H54 (cell line): Measurements from ENCODE around the gene SPRYD3.

Experiments
- DNase-seq: peaks from one replicate; pipeline ENCODE4 v3.0.0; 2011; ENCODE audit warnings: low spot score, mixed read lengths; ENCODE audit not compliant: insufficient read length
- FAIRE-seq: peaks from 3 replicates; lab custom pipeline; 2011; peaks lifted over from hg19 to GRCh38; lab: Jason Lieb, UNC
- POLR2A ChIP-seq: IDR thresholded peaks from 2 replicates; pipeline ENCODE4 v1.6.1; 2011; ENCODE audit warnings: low read depth, mild to moderate bottlenecking, low read length

The SPRYD3 gene

DNA sequence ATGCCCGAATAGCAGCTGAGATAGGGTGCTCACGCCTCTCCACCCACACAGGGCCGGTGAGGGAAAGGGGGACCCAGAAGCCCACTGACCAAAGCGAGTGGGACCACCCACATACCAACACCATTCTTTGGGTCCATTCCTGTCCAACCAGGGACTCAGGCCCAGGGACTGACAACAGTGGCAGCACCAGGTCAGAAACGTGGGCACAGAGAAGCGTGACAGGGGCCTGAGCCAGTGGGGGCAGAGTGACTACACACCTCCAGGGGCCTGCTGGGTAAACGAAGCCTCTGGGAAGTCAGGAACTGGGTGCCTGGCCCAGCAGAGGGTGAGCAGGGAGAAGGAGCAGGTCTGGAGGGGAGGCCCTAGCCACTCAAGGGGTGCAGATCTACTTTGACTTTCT is 13.7 kb downstream of the SPRYD3 start:
- FAIRE-seq (no peak), DNase-seq (no peak)
- no peak for TF ChIP-seq POLR2A

DNA sequence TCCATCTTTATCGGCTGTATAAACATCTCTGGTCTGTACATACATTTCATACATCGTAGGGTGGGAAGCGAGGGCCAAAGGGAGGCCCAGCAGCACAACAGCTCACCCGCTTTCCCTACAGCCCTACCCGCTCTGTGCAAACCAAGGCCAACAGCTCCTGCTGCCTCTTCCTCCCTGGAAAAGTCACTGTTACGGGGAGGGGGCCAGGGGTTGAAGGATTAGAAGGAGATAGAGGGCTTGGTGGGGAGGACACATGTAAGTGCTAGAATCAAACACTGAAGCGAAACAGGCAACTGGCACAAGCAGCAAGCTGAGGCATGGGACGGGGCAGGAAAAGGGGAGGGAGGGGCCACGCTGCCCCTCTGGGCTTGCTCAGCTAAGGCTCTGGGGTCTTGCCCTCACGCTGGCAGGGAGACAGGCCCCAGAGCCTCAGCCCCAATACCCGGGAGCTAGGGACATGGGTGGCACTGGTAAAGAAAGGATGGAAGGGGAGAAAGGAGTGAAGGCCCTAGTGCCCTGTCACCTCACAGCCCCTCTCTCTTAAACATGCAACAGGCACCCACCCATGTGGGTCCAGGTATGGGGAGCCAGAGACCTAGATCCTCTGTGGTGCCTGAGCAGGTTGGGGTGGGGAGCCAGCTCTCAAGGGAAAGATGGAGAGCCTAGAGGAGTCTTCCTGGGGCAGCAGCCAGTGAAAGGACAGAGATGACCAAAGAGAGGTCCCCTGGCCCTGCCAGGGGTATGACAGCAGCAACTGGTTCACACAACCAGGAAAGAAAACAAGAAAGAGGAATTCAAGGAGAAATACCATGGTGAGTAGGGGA is 14.4 kb downstream of the SPRYD3 start:
- TF ChIP-seq POLR2A, result no peak
- DNase-seq, result no peak
- no peak for FAIRE-seq

DNA sequence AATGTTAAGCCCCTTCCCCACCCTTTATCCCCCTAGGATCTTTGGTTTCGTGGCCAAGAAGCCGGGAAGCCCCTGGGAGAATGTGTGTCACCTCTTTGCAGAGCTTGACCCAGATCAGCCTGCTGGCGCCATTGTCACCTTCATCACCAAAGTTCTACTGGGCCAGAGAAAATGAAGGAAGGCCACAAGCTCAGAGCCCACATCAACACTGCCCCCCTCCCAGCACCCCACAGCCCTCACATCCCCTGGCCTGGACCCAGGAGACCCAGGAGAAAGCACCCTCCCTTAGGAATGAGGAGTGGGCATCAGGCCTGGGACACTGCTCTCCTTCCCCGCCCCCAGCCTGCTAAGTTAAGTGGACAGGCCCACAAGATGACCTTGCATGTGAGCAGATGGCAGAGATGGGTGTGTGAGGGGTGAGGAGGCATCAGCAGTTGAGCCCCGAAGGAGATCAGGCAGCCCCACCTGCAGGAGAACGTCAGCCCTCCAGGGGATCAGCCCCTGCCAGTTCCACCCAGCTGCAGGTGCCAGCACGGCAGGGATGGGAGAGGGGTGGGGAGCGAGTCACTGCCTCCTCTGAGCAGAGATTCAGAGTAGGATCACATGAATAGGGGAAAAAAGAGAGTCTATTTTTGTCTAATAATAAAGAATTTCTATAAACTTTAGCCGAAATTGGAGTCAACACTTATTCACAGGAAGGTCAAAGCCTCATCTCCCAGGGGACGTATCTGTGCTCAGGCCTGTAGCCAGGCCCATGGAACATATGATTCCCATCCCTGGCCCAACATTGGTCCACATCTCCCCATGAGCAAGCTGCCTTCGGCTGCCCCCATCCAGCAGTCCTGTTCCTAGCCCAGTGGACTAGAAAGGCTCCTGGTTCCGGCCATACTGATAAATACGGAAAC is 15.2 kb downstream of the SPRYD3 start:
- FAIRE-seq (no peak), DNase-seq (no peak)
- no peak for TF ChIP-seq POLR2A

DNA sequence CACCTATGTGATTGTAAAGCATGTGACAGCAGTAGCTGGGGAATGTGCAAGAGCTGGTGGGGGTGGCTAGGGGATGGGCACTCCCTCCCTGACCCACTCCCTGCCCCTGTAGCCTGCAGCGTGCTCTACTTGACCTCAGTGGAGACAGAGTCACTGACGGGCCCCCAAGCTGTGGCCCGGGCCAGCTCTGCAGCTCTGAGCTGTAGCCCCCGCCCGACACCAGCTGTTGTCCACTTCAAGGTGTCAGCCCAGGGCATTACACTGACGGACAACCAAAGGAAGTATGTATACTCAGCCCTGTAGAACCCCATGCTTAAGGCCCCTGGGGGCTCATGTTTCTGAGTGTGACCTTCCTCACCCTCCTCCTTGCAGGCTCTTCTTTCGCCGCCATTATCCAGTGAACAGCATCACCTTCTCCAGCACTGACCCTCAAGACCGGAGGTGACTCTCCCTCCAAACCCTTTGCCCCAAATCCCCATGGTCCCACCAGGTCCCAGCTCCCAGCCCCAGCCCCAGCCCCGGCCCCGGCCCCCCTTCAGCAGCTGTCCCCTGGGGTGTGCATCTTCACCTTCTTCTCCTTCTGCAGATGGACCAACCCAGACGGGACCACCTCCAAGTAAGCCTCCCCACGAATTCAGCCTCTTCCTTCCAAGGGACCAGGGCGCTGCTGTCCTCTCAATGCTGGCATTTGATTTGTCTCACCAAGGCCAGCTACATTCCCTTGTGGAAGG is 16.0 kb downstream of the SPRYD3 start:
- TF ChIP-seq POLR2A, result no peak
- FAIRE-seq (no peak), DNase-seq (no peak)

DNA sequence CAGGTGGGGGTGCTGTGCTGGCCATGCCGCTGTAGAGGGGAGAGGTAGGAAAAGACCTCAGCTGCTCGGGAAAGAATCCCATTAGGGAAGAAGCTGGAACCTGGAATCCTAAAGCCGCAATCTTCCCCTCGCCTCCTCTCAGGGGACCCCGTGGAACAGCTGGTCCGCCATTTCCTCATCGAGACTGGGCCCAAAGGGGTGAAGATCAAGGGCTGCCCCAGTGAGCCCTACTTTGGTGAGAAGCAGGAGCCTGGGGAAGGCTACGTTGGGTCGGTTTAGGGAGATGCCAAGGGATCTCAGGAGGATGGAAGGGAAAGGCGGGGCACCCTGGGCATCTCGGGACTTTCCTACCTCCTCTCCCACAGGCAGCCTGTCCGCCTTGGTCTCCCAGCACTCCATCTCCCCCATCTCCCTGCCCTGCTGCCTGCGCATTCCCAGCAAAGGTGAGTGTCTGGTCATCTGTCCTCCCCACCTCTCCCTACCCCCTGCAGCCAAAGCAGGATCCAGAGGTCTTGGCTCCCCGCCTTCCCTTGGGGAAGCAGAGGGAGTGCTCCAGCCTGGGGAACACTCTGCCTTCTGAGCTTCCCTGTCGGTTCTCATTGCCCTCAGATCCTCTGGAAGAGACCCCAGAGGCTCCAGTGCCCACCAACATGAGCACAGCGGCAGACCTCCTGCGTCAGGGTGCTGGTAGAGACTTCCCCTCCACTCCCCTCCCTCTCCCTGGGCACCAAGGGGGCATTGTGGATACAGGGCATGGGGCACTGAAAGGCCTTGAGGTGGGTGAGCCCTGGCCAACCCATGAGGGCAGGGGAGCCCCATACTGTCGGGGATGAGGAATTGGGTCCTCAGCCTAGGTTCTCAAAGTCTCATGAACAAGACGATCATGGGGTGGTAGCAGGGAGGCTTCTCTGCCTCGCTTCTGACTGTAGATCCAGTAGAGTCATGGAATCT is 16.9 kb downstream of the SPRYD3 start:
- DNase-seq (no peak), FAIRE-seq (no peak)
- no peak for TF ChIP-seq POLR2A

DNA sequence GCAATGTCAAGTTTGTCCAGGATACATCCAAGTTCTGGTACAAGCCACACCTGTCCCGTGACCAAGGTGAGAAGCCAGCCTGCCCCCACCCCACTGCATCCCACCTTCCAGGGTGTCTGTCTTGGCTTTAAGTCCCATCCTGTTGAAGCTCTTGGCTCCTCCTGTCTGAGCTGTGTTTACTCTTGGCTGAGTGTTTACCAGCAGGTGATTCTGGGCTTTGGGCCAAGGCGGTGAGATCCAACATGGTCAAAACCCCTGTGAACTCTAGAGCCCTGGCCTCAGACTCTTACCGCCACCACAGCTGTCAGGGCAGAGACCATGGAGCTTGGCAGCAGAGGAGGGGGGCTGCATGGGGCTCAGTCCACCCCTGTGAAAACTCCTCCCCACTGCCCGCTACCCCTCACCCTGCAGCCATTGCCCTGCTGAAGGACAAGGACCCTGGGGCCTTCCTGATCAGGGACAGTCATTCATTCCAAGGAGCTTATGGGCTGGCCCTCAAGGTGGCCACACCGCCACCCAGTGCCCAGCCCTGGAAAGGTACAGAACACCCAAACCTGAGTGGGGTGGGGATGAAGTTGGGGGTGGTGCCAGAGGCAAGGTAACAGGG is 17.7 kb downstream of the SPRYD3 start:
- no peak for FAIRE-seq
- no peak for TF ChIP-seq POLR2A
- no peak for DNase-seq

DNA sequence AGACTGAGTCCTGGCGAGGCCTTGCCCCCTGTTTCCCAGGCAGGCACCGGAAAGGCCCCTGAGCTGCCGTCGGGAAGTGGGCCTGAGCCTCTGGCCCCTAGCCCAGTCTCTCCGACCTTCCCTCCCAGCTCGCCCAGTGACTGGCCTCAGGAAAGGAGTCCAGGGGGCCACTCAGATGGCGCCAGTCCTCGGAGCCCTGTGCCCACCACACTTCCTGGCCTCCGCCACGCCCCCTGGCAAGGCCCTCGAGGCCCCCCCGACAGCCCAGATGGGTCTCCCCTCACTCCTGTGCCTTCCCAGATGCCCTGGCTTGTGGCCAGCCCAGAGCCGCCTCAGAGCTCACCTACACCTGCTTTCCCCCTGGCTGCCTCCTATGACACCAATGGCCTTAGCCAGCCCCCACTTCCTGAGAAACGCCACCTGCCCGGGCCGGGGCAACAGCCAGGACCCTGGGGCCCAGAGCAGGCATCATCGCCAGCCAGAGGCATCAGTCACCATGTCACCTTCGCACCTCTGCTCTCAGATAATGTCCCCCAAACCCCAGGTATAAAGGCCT is 18.4 kb downstream of the SPRYD3 start:
- FAIRE-seq (no peak), DNase-seq (no peak)
- no peak for TF ChIP-seq POLR2A

DNA sequence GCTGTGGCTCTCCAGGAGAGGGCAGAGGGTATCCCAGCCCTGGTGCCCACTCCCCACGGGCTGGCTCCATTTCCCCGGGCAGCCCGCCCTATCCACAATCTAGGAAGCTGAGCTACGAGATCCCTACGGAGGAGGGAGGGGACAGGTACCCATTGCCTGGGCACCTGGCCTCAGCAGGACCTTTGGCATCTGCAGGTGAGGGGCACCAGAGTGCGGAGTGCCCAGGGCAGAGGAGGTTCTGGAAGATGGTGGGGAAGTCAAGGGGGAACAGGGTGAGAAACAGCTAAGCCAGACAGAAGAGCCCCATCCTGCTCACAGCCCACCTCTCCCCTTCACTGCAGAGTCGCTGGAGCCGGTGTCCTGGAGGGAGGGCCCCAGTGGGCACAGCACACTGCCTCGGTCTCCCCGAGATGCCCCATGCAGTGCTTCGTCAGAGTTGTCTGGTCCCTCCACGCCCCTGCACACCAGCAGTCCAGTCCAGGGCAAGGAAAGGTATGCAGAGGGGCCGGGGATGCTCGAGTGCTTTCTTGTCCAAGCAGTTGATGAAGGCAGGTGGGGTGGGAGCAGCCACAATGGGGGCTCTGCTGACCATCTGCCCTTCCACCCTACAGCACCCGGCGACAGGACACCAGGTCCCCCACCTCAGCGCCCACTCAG is 19.0 kb downstream of the SPRYD3 start:
- FAIRE-seq (no peak), DNase-seq (no peak)
- no peak for TF ChIP-seq POLR2A

DNA sequence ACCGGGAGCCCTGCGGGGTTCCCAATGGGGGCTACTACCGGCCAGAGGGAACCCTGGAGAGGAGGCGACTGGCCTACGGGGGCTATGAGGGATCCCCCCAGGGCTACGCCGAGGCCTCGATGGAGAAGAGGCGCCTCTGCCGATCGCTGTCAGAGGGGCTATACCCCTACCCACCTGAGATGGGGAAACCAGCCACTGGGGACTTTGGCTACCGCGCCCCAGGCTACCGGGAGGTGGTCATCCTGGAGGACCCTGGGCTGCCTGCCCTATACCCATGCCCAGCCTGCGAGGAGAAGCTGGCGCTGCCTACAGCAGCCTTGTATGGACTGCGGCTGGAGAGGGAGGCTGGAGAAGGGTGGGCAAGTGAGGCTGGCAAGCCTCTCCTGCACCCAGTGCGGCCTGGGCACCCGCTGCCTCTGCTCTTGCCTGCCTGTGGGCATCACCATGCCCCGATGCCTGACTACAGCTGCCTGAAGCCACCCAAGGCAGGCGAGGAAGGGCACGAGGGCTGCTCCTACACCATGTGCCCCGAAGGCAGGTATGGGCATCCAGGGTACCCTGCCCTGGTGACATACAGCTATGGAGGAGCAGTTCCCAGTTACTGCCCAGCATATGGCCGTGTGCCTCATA is 19.6 kb downstream of the SPRYD3 start:
- FAIRE-seq (no peak), DNase-seq (no peak)
- TF ChIP-seq POLR2A, result no peak

DNA sequence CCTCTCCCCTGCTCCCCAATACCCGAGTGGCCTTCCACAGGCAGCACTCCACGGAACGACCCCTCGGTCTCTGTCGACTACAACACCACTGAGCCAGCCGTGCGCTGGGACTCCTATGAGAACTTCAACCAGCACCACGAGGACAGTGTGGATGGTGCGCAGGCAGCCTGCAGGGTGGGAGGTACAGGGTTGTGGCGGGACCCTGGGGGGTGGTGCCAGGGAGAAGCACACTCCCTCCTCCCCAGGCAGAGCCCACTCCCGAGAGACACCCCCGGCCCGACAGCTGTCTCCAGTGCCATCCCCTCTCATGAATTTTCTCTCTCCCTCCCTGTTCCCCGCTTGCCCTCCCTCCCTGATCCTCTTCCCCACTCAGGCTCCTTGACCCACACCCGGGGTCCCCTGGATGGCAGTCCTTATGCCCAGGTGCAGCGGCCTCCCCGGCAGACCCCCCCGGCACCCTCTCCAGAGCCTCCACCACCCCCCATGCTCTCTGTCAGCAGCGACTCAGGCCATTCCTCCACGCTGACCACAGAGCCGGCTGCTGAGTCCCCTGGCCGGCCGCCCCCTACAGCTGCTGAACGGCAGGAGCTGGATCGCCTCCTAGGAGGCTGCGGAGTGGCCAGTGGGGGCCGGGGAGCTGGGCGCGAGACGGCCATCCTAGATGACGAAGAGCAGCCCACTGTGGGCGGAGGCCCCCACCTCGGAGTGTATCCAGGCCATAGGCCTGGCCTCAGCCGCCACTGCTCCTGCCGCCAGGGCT is 20.3 kb downstream of the SPRYD3 start:
- TF ChIP-seq POLR2A, result no peak
- DNase-seq, result no peak
- FAIRE-seq, result no peak

DNA sequence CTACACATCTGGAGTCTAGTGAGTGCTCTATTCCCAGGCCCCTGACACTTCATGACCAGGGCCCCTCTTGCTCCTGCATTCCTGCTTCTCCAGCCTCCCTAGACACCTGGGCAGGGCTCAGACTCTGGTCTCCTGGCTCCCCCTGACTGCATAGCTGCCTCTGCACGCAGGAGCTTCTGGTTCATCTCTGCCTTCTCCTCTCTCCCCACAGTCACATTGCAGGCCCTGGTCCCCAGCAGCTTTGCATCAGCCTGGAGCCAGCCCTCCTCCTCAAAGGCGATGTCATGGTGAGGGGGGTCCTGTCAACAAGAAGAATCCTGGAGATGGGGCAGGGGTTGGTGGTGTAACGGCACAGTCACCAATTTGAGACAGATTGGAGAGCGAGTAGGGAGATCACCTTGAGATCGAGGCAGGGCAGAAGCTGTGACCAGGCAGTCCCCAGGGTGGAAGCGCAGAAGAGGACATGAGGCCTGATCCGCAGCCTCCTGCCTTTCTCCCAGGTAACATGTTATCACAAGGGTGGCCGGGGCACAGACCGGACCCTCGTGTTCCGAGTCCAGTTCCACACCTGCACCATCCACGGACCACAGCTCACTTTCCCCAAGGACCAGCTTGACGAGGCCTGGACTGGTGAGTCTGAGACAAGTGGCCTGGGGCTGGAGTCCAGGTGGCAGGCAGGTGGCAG is 21.2 kb downstream of the SPRYD3 start:
- no peak for TF ChIP-seq POLR2A
- FAIRE-seq, result no peak
- DNase-seq, result no peak
